Caco-2 (cell line): ENCODE measurements around the gene DLG1. TPM values are rescaled to one million over a fixed set of nuclear protein-coding genes. Genes with fewer than 3 reads are reported as not detected.

Experiments used
- BruUV-seq: library from RNA; stranded (reverse); fragments of 400-500 nt; replicated peaks from 2 replicates; lab custom pipeline; 2021; lab: Mats Ljungman, UMichigan
- CTCF ChIA-PET: fragments of 300-600 bp; sonication (Branson Sonifier 250); formaldehyde crosslinking; loops from one replicate; lab custom pipeline; 2022; ENCODE audit warnings: antibody characterized with exemption; lab: Charles Lee
- POLR2A ChIA-PET: fragments of 300-600 bp; sonication (Branson Sonifier 250); formaldehyde crosslinking; loops from one replicate; lab custom pipeline; 2022; ENCODE audit warnings: antibody characterized with exemption; lab: Charles Lee
- DNase-seq, 2 experiments: peaks; one replicate each; pipeline versions ENCODE4 v3.0.0 to v3.0.0-alpha.2; 2020 to 2022
- H3K27me3 ChIP-seq: replicated peaks from 2 replicates; pipeline ENCODE4 v1.6.0; 2011; ENCODE audit warnings: low read length; ENCODE audit not compliant: control insufficient read depth, insufficient read depth
- H3K36me3 ChIP-seq: 2 replicates; pipeline ENCODE4 v1.5.1; 2011; ENCODE audit warnings: low read length; ENCODE audit not compliant: control insufficient read depth, insufficient read depth
- H3K4me1 ChIP-seq: fragments of 250-450 bp; sonication (Bioruptor Pico); 2 replicates; pipeline ENCODE4 v1.5.1; 2020; ENCODE audit warnings: mild to moderate bottlenecking
- H3K4me3 ChIP-seq: 2 replicates; pipeline ENCODE4 v1.5.1; 2011; ENCODE audit warnings: low read depth, mild to moderate bottlenecking, control low read depth, low read length
- H3K9me3 ChIP-seq: fragments of 250-450 bp; sonication (Bioruptor Pico); 2 replicates; pipeline ENCODE4 v1.5.1; 2020; ENCODE audit warnings: mild to moderate bottlenecking, moderate library complexity
- H3K27ac Mint-ChIP-seq: one replicate; pipeline ENCODE4 v1.8.0; 2022; ENCODE audit warnings: mixed read lengths; ENCODE audit not compliant: unreplicated experiment
- H3K27me3 Mint-ChIP-seq: one replicate; pipeline ENCODE4 v1.8.0; 2022; ENCODE audit warnings: mixed read lengths; ENCODE audit not compliant: insufficient read depth, unreplicated experiment
- H3K36me3 Mint-ChIP-seq: one replicate; pipeline ENCODE4 v1.8.0; 2022; ENCODE audit warnings: mild to moderate bottlenecking, mixed read lengths; ENCODE audit not compliant: insufficient read depth, unreplicated experiment
- H3K4me1 Mint-ChIP-seq: one replicate; pipeline ENCODE4 v1.8.0; 2022; ENCODE audit warnings: low read depth, mixed read lengths; ENCODE audit not compliant: unreplicated experiment
- H3K4me3 Mint-ChIP-seq: one replicate; pipeline ENCODE4 v1.8.0; 2022; ENCODE audit warnings: mild to moderate bottlenecking, moderate library complexity, mixed read lengths; ENCODE audit not compliant: unreplicated experiment
- H3K9me3 Mint-ChIP-seq: one replicate; pipeline ENCODE4 v1.8.0; 2022; ENCODE audit warnings: mixed read lengths; ENCODE audit not compliant: unreplicated experiment
- CTCF ChIP-seq, 2 experiments: fragments of 200-600 bp in 1 of 2; IDR thresholded peaks; 1 replicate in 1 of 2; 2 replicates in 1 of 2; pipeline versions ENCODE4 v1.5.1 to v1.8.0; 2011 to 2022; ENCODE audit warnings: antibody characterized with exemption in 1 of 2, control low read depth in 1 of 2, inconsistent platforms in 1 of 2, low read depth in 1 of 2, low read length in 1 of 2, mild to moderate bottlenecking in 1 of 2, moderate library complexity in 1 of 2; ENCODE audit not compliant: insufficient read depth in 1 of 2, severe bottlenecking in 1 of 2, unreplicated experiment in 1 of 2
- intact Hi-C: fragments of 100-400 bp; cut with micrococcal nuclease; formaldehyde crosslinking; loops from one replicate; pipeline ENCODE4 v1.10.0; 2022; ENCODE audit not compliant: unreplicated experiment
- total RNA-seq: library from RNA; stranded (reverse); gene quantifications from 2 replicates; pipeline ENCODE4 v1.2.3, GENCODE V29; 2022

The DLG1 gene
- total RNA-seq, 1 experiment from 2014 or later = 167 TPM

DNA sequence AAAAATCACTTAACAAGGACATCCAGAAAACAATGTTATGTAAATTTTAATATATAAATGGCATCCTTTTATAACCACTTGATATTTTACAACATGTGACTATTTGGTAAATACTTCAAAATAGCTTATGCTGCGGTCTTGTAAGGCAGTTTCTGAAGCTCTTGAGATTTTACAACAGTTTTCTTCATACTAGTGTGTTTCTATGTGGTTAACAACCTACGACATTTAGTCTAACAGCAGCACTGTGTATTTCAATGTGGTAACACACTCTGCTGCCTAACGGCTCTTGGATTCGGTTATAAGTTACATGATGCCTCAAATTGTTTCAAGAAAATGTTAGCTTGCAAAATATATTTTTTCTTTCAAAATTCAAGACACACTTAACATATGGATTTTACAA, 255.9 kb downstream of the DLG1 start:
- Mint-ChIP-seq H3K27me3 (no peaks in the 10 kb centered on the region), H3K9me3 (no peaks in the 10 kb centered on the region), H3K4me1 (no peaks in the 10 kb centered on the region), H3K27ac (no peak overlapping the region), H3K4me3 (no peak overlapping the region), H3K36me3 (peaks cover 78% of the 10 kb centered on the region)
- no peaks in the 10 kb centered on the region for H3K27me3 ChIP-seq
- ChIA-PET CTCF (no interaction called here), POLR2A (no interaction called here)
- no peaks in the 10 kb centered on the region for H3K4me1 ChIP-seq
- intact Hi-C loops = no loop called here
- no peaks in the 10 kb centered on the region for H3K9me3 ChIP-seq
- BruUV-seq = no TSS peak
- DNase-seq = no peak
- H3K4me3 ChIP-seq = no peak overlapping the region
- H3K36me3 ChIP-seq = no peaks in the 10 kb centered on the region
- no peak for TF ChIP-seq CTCF (IDR thresholded peaks at IDR 0.05; ENCODE audit: insufficient read depth in 1 of 2, low read depth in 1 of 2, low read length in 1 of 2, severe bottlenecking in 1 of 2, unreplicated experiment in 1 of 2)

DNA sequence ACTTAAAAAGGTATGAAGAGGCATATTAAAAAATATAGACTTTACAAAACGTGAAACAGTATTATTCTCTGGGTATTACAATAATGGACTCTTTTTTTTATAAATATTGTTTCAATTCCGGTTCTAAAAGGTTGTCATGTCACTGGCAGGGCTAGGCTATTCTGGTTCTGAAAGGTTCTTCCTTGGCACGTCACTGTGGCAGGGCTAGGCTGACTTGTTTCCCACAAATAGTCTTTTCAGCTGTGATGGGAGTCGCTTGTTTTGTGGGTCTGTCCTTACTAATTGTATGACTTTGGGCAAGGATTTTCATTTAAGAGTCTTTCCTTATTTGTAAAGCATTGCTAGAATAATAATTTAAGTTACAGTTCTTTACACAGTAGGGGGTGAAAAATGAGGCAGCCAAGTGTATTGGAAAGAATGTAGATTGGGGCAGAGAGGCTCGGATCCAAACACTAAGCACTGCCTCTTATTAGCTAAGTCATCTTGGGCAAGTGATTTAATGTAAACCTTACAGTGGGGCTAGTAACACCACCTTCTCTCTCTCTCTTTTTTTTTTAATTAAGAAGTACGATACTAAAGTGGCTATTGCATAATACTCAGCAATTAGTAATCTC, 256.4 kb downstream of the DLG1 start:
- H3K27me3 ChIP-seq = no peaks in the 10 kb centered on the region
- H3K4me1 Mint-ChIP-seq = no peaks in the 10 kb centered on the region
- no peaks in the 10 kb centered on the region for H3K4me1 ChIP-seq
- no peak overlapping the region for H3K27ac Mint-ChIP-seq
- H3K27me3 Mint-ChIP-seq = no peaks in the 10 kb centered on the region
- BruUV-seq = no TSS peak
- intact Hi-C loops = no loop called here
- no peak for TF ChIP-seq CTCF (IDR thresholded peaks at IDR 0.05; ENCODE audit: insufficient read depth in 1 of 2, low read depth in 1 of 2, low read length in 1 of 2, severe bottlenecking in 1 of 2, unreplicated experiment in 1 of 2)
- peaks cover 78% of the 10 kb centered on the region for H3K36me3 Mint-ChIP-seq
- no peaks in the 10 kb centered on the region for H3K9me3 ChIP-seq
- ChIA-PET CTCF (no interaction called here), POLR2A (no interaction called here)
- no peaks in the 10 kb centered on the region for H3K9me3 Mint-ChIP-seq
- H3K36me3 ChIP-seq = no peaks in the 10 kb centered on the region
- no peak overlapping the region for H3K4me3 Mint-ChIP-seq
- H3K4me3 ChIP-seq = no peak overlapping the region
- no peak for DNase-seq

- Histone ChIP-seq H3K27me3 (no peaks in the 10 kb centered on the region), H3K4me1 (no peaks in the 10 kb centered on the region), H3K4me3 (no peak overlapping the region), H3K36me3 (no peaks in the 10 kb centered on the region), H3K9me3 (no peaks in the 10 kb centered on the region)
- Mint-ChIP-seq H3K27me3 (no peaks in the 10 kb centered on the region), H3K27ac (no peak overlapping the region), H3K4me1 (no peaks in the 10 kb centered on the region), H3K9me3 (no peaks in the 10 kb centered on the region), H3K36me3 (peaks cover 77% of the 10 kb centered on the region), H3K4me3 (no peak overlapping the region)
- ChIA-PET POLR2A (no interaction called here), CTCF (no interaction called here)
- intact Hi-C loops = no loop called here
- DNase-seq = no peak
- BruUV-seq = no TSS peak
- TF ChIP-seq CTCF (IDR thresholded peaks at IDR 0.05; ENCODE audit: insufficient read depth in 1 of 2, low read depth in 1 of 2, low read length in 1 of 2, severe bottlenecking in 1 of 2, unreplicated experiment in 1 of 2) = no peak
Observed at GRCh38 chr3:197040658-197041057, 257.8 kb downstream of the DLG1 start.
